ENCODE data around the gene RBM20. TPM values are rescaled to one million over a fixed set of nuclear protein-coding genes. Genes with fewer than 3 reads are reported as not detected.

Gene RBM20
- total and polyA plus RNA-seq, 2 of the 13 experiments (the other 11 are each of a cell fraction or from before 2014, with no cell fraction given), result 0.02 to 0.22 TPM

GRCh38 chr10:110625356-110625894 lies 18.7 kb upstream of the RBM20 start:
- no TSS peak for BruUV-seq (replicated peaks)
- Histone ChIP-seq H3K79me2 (ENCODE audit: insufficient read depth, low read length) (no peaks in the 10 kb centered on the region), H4K20me1 (ENCODE audit: insufficient read depth, low read length) (no peaks in the 10 kb centered on the region), H3K27me3 (ENCODE audit: control insufficient read depth in 1 of 2, insufficient read depth in 2 of 2, low read length in 2 of 2) (peaks cover 0 to 1% of the 10 kb centered on the region in 2 experiments; a peak in 2 of 5 replicates), H3K36me3 (replicated peaks in 1 of 2; ENCODE audit: control insufficient read depth in 1 of 2, insufficient read depth in 2 of 2, low read length in 2 of 2) (no peaks in the 10 kb centered on the region), H3K4me3 (replicated peaks in 1 of 3; ENCODE audit: insufficient read depth in 1 of 3, low read depth in 2 of 3, low read length in 3 of 3) (no peak overlapping the region), H3K4me2 (ENCODE audit: low read depth, low read length) (no peak overlapping the region), H3K4me1 (ENCODE audit: insufficient read depth, low read length) (0 out of 2 replicates have a peak, but pooled peaks cover 9% of the 10 kb centered on the region), H3K9me3 (ENCODE audit: low read length) (no peaks in the 10 kb centered on the region), H3K9ac (ENCODE audit: insufficient read depth, low read depth, low read length) (no peak overlapping the region), H3K27ac (ENCODE audit: extremely low read length, insufficient read depth, low read length) (no peak overlapping the region), H2AFZ (ENCODE audit: low read length) (no peak overlapping the region)
- FAIRE-seq (no peak), ATAC-seq (no peak), DNase-seq (ENCODE audit: low spot score) (no peak)
- in situ Hi-C loops (cut with HindIII; ENCODE audit: extremely low pct_ligation_motif_present, low pct_unique_long_range_greater_than_20kb) (no loop called here), intact Hi-C loops (cut with micrococcal nuclease; ENCODE audit: unreplicated experiment) (no loop called here)
- CTCF ChIA-PET (ENCODE audit: low intra/inter-chr PET ratio, low total read pairs), result no interaction called here
- 28% methylated on average over 6 of the region's 6 CpGs for WGBS (ENCODE audit: low lambda C conversion rate)
- POLR2A ChIA-PET, result no interaction called here
- no peak for TF ChIP-seq TOE1 (CRISPR knock-in tag; IDR thresholded peaks at IDR 0.05)
- no peak for TF ChIP-seq ATF6 (CRISPR knock-in tag; conservative IDR thresholded peaks at IDR 0.05)
- TF ChIP-seq ZC3H13 (CRISPR knock-in tag; IDR thresholded peaks at IDR 0.05), result no peak
- no peak for TF ChIP-seq ZNF484 (CRISPR knock-in tag; IDR thresholded peaks at IDR 0.05; ENCODE audit: borderline replicate concordance, low read depth)
